CD4-positive, alpha-beta T cell treated with Interleukin-21 for 1 hour (primary cell): ENCODE measurements around the gene TSPAN4.

ENCODE experiments used
- DNase-seq: peaks from one replicate; pipeline ENCODE4 v3.0.0-alpha.2; 2020

The TSPAN4 gene

DNA sequence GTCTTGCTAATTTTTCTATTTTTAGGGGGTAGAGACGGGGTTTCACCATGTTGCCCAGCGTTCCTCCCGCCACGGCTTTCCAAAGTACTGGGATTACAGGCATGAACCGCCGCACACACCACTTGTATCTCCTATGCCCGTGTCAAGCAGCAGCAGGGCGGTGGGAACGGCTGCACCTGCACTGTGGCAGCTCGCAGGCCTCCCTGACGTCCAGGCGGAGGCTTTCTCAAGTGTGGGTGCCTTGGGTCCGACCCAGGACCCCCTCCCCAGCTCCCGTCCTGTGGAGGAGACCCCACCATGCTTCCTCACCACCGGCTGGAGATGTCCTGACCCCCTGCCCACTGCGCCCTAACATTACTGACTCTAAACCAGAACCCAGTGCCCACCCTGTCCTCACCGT is 25.7 kb downstream of the TSPAN4 start:
- no peak for DNase-seq

DNA sequence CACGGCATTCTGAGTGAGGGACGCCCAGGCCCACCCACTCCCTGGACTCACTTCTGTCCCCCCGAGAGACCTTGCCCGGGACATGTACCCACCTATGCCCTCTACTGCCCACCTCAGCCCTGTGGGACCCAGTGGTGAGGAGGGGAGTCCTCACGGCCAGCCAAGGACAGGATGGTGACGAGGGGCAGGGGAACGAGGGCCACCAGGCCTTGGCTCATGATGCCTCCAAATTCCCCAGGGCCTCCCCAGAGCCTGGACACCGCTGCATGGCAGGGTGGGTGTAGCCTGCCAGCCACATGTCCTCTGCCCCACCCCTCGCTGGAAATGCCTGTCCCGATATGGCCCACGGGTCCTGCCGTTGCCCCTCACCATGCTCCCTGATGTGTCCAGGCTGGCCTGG is 26.1 kb downstream of the TSPAN4 start:
- no peak for DNase-seq

DNA sequence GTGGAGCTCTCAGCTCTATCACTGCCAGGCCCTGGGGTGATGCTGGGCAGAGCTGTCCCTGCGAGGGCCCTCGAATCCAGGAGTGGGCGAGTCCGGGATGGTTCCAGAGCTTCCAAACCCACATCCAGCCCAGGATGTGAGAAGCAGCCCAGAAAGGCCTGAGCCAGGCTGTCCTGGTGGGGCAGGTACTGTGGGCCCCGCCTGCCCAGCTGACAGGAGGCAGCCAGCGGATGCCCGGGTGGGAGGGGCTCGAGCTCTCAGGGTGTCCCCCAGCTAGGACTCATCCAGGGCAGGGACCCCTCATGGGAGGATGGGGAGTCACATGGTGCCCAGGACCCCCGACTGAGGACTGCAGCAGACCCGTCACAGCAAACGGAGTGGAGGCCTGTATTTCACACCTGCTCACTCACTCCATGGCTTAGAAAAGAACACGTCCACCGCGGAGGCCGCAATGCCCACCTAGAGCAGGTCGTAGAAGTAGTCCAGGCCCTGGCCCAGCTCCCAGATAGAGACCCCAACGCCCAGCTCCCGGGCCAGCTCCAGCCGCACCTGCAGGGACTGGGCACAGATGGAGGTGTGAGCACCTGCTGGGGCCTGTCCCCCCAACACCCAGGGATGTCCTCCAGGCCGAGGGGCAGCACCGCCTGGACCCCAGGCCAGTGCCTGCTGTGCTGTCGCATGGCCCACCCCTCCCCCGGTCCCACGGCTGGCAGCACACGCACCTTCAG is 26.9 kb downstream of the TSPAN4 start:
- DNase-seq = no peak

DNA sequence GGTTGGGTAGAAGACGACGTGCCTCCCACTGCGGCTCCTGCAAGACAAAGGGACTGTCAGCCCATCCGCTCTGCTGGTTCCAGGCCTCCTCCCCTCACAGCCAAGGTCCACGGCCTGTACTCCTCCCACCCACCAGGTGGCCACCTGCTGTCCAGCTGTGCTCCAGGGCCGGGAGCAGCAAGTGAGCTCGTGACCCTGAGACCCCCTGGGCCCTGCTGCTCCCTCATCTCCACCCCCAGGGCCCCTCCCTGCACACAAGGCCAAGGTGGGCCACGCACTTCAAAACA is 27.4 kb downstream of the TSPAN4 start:
- DNase-seq = no peak

DNA sequence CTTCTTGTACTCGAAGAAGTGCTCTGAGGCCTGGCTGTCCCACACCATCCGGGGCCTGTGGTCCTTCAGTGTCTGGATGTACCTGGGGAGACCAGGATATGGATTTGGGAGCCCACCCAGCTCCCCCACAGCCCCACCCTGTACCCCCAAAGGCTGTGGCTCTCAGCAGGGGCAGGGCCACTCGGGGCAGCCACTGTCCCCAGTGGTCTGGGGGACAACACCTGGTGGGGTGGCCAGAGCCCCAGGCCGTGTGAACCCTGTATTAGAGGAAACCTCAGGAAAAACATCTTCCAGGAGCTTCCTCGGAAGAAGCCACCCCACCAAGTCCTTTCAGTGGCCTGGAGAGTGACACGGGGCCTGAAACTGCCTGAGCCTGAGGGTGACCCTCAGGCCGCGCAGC is 27.8 kb downstream of the TSPAN4 start:
- DNase-seq = no peak

DNA sequence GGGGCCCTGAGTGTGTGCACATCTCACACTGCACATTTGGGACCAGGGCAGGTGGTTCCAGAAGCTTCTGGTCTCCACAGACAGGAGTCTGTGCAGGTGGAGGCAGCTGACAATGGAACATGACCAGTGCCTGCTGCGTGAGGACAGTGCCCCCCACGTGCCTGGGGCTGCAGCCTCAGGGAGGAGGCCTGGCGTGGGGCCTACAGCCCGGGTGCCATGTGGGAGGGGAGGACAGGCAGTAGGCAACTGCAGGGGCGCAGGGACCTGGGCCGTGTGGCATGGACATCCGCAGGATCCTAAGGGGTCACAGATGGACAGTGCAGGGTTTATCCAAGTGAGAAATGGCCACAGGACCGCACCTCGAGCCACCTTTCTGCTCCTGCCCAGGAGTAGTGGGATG is 28.8 kb downstream of the TSPAN4 start:
- no peak for DNase-seq

DNA sequence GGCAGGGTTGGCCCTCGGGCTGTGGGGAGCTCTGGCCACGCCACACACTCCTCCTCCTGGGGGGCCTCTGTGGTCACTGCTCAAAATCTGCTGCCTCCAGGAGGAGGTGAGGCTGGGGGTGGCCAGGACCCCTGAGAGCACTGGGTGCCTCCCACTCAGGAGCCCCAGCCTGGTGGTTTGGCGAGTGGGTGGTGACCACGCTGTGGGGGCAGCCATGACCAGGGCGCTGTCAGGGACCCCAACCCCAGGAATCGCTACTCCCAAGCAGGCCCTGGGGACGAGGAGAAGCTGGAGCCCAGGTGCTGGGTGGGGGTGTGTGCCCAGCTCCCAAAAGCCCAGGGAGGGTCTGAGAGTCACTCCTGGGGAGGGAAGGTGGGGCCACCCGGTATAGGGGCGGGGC is 30.1 kb downstream of the TSPAN4 start:
- DNase-seq = no peak

DNA sequence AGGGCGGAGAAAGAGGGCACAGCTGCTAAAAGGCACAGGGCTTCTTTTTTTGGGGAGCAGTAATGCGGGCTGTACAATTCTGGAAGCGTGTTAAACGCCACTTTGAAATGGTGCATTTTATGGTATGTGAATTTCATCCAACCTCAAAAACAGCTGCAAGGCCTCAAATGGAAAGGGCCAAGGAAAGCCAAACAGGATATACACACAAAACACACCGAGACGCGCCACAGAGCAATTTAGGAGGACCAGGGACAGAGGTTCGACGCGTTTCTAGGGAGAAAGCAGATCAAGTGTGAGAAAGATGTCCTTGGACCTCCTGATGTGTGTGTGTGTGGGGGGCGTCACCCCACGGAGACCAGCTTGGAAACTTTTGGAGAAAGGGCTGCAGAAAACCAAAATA is 31.1 kb downstream of the TSPAN4 start:
- DNase-seq = no peak

DNA sequence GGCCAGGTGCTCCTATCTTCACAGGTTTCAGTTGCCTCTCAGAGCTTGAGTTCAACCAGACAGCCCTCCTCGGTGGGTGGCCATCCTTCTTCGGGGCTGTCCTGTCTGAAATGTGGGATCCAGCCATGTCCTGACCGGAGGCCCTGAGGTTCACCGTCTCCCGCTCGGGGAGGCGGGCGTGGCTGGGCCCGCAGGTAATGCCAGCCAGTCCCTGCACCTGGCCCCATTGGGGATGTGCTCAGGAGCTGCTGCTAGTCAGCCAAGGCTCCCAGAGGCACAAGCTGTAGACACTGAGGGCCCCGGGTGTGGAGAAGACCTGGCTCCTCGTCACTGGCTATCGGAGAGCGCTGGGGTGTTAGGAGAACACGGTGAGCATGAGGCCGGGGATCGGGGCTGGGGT is 32.6 kb downstream of the TSPAN4 start:
- no peak for DNase-seq

DNA sequence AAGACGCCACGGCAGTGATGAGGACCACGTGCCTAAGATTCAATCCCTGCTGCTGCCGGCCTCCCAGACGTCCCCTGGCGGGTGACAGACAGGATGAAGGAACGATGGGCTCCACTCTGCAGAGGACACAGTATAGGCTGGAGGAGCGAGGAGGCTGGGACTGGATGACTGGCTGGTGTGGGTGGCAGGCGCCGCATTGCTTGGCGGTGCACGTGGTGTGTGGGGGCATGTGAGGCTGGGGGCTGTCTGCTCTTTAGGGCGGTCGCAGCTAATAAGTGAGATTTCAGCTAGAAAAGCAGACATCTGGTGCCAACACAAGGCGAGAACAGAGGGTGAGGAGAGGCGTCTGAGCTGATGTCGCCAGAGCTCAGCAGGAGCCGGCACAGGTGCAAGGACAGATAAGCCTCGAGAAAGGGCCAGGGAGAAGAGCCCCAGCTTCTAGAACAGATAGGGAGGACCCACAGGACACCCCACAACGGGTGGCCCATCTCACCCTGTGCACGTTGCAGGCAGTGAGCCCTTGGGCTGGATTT is 33.2 kb downstream of the TSPAN4 start:
- no peak for DNase-seq

DNA sequence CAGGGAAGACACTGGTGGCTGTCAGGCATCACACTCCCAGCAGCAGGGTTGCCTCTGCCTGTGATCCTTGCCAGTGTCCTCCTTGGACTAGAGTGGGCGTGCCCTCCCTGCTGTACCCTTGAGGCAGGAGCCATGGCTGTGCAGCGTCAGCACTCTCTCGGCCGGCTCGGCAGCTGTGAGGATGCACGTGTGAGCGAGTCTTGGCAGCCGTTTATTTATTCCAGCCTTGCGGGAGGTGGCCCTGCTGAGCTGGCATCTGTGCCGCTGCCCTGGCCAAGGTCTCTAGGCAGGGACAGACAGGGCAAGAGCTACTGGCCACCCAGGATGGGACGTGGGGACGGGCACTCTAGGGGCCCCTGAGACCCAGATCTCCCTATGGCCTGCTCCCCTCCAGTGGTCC is 33.9 kb downstream of the TSPAN4 start:
- no peak for DNase-seq

DNA sequence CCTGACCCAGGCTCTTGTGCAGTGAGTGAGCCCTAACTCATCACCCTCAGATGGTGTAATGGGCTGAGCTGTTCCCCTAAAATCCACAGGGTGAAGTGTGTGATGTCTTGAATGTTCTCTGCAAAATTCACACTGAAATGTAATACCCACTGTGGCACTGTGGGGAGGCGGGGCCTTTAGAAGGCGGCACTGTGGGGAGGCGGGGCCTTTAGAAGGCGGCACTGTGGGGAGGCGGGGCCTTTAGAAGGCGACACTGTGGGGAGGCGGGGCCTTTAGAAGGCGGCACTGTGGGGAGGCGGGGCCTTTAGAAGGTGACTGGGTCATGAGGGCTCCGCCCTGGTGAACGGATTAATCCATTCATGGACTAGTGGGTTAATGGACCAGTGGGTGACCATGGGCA is 34.9 kb downstream of the TSPAN4 start:
- peak; percentile 24 for DNase-seq

DNA sequence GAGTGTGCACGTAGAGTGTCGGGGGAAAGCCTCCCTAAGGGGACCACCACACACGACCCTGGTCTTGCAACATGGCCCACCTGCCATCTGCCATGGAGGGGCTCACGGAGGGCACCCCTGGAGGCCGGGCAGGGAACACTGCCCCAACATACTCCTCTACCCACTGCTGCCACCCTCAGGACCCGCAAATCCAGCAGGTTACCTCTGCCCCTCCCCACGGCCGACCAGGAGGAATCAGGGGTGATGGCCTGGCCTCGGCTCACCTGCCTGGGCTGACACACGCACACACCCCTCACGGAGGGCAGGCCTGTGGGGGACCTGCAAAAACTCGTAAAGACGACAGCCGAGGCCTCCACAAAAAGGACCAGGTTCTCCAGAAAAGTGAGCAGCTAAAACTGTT is 37.8 kb downstream of the TSPAN4 start:
- DNase-seq = no peak

DNA sequence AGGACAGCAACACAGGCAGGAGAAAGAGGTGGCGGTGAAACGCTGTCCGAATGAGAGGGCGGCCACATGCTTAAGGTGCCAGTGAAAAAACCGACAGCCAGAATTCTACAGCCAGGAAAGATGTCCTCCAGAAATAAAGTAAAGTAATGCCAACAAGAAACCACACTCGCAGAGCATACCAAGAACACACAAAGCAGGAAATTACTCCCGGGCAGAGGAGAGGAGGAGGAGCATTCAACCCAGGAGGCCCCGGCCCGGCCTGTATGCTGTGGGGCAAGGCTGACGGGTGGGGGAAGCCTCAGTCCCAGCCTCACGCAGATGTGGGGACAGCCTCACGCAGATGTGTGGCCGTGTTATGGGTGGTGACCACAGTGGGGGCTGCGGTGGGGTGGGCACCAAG is 39.9 kb downstream of the TSPAN4 start:
- DNase-seq = no peak

DNA sequence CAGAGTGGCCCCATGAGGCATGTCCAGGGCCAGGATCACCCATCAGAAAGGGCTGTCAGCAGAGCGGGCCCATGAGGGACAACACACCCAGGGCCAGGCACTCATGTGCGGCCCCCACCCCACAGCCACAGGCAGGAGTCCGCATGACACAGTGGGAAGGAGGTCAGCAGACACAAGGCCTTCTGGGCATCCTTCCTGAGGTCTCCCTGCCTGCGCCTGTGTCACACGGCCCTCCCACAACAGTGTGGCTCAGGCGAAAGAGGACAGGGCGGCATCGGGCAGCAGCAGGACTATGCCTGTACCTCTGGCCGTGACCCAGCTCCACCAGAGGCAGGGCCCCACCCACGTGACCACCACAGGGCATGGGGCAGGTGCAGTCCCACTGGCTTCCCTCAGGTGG is 40.9 kb downstream of the TSPAN4 start:
- no peak for DNase-seq

DNA sequence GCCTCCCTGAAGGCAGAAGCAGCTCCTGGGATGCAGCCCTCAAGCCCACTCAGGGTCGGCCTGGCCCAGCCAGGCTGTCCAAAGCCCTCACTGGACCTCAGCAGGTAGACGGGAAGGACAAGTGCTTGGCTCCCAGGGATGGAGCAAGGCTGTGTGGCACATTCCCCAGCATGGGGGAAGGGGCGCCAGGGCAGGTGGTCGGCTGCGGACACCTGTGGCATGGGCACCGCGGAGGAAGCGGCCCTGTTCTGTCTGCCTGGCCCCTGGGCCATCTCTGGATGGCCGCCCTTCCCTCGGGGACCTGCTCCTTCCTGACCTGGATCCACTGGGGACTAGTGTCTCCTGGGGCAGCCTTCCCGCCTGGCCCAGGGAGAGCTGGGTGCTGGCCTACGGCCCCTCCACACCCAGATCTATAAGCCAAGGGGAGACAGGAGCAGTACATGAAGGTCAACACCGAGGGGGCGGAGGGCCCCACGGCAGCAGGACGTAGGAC is 42.0 kb downstream of the TSPAN4 start:
- no peak for DNase-seq

DNA sequence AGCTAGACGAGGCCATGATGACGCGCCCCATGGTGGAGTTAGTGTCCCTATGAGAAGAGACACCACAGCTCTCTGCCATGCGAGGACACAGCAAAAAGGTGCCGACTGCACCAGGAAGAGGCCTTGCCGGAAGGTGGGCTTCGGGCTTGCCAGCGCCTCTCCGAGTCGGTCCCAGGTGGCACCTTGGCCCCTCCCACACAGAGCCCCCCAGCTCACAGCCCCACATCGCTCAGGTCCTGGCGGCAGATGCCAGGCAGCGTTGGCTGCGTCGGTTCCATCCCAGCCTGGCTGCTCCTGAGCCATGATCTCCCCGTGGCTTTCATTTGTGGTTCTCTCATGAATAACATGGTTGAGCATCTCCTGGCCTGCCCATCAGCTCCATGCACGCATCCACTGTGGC is 43.9 kb downstream of the TSPAN4 start:
- DNase-seq = no peak

DNA sequence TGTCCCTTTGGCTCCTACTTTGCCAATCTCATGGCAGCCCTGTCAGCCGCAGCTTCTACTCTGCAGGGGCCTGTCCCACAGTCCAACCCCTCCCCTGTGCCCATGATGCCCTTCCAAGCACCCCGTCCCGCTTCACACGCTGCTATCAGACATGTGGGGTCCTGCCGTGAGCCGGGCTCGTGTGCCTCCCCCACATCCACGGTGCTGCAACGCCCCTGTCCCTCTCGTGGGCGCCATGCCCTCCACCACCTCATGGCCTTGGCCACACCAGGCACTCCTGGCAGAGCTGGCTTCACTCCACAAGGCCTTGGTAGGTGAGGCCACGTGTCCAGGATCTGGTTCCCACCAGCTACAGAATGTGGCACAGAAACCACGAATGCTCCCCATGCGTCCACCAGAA is 44.9 kb downstream of the TSPAN4 start:
- no peak for DNase-seq

DNA sequence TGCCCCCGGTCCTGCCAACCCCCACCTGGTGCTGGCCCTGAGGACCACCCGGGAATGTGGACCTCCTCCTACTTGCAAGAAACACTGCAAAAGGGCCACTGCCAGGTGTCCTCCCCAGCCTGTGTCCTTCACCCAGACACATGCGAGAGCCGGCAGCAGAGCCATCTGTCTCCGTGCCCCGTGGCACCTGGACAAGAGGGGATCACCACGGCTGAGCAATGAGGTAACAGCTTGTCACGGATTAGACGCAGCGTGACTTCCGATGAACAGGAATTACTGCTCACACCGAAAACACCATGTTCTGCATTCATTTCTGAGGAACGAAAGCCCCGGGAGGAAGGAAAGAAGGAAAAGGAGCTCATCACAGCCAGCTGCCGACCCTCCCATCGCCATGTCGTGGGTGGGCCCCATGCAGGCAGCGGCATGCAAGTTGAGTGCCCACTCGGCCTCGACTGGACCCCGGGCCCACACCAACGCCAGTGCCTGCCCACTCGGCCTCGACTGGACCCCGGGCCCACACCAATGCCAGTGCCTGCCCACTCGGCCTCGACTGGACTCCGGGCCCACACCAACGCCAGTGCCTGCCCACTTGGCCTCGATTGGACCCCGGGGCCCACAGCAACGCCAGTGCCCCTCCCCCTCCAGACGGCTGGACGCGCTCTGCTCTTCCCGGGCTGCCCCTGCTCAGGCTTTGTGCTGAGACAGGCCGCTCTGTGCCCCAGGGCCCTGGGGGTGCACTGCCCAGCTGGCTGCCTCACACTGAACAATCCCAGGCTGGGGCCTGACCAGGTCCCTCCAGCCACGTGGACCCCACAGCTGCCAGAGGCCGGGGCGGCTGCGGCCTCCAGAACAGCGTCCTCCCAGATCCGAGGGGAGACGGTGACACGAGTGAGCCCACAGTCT is 45.9 kb downstream of the TSPAN4 start:
- no peak for DNase-seq

DNA sequence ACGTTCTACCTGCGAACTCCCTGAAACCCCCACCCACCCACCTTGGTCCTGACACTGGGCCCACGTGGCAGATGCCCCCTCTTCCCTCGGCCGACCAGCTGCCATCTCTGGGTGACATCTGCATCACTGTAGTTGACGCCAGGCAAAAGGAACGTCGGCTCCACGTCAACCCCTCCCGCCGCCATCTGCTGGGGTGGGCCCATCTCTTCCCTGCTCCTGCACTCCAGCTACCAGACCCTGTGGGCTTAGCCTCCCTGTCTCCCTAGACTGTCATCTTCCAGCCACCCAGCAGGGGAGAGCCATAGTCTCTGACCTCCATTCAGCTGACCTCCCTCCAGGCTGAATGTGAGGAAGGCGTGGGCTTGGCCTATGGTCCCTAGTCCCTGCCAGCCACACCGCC is 46.6 kb downstream of the TSPAN4 start:
- no peak for DNase-seq

DNA sequence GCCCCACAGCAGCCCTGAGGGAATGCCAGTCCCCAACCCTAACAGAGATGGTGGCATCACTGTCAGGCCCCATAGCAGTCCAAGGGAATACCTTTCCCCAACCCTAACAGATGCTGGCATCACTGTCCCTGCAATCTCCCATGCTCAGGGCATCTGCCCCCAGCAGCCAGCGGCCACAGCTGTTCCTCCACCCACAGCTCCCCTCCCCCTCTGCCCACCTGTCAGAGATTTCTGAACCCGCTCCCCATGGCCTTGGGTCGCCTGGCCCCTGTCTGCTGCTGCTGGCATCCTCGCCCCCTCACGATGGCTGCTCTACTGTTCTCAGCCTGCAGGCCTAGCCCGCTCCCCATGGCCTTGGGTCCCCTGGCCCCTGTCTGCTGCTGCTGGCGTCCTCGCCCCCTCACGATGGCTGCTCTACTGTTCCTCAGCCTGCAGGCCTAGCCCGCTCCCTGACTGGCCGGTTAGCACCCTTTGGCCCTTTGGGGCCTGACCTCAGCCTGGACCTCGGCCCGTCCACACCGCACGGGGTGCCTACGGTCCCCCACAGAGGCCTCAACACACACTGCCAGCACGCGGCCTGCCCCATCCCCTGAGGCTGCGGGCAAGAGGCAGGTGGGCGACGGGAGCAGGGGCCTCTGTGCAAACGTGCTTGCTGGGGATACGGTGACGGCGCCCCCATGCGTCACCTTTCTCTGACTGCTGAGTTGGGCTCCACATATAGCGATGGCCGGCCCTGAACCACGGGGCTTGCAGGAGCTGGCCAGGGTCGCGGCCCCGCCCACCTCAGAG is 47.2 kb downstream of the TSPAN4 start:
- DNase-seq = no peak

DNA sequence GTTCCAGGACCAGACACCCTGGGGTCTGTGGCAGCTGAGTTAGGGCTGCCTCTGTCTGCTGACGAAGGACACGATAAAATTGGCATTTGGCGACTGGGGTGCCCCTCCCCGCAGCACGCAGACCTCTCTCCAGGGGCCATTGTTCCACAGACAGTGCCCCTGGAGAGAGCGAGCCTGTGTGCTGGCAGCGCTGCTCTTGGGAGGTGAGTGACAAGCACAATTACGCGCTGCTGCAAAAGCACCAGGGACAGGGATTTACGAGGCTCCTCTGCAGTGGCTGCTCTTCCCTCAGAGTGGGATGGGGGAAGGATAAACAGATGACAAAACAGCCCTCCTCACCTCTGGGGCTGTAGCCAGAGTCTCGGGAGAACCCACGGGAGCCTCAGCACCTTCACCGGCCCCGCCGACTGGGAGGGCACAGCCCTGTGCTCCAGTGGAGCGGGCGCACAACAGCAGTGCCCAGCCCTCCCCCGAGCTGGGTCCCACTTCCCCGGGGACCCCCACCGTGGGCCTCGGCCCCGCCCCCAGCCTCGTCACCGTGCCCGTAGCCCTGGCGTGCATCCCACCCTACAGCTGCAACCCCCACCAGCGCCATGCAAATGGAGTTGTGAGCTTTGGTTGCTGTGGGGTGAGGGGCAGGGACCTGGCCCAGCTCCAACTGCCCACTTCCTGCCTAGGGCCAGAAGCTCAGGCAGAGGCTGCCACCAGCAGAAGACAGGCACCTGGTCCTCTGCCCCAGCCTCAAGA is 48.3 kb downstream of the TSPAN4 start:
- DNase-seq = no peak
